Loucy (cell line): ENCODE data around the gene TRIM39.

Experiments used
- H2AFZ ChIP-seq: fragments of 200-600 bp; sonication (generic); 2 replicates; pipeline ENCODE4 v1.6.0; 2016; ENCODE audit warnings: antibody characterized with exemption, mild to moderate bottlenecking, low read length, moderate library complexity
- H3F3A ChIP-seq: fragments of 200-600 bp; 2 replicates; pipeline ENCODE4 v1.6.0; 2016; ENCODE audit warnings: antibody characterized with exemption, low read depth, mild to moderate bottlenecking
- H3K27me3 ChIP-seq: fragments of 200-600 bp; sonication (generic); 2 replicates; pipeline ENCODE4 v1.6.1; 2014; ENCODE audit warnings: low read length, mild to moderate bottlenecking; ENCODE audit not compliant: insufficient read depth, poor library complexity, severe bottlenecking
- H3K36me3 ChIP-seq: fragments of 200-600 bp; sonication (generic); 2 replicates; pipeline ENCODE4 v1.6.1; 2016; ENCODE audit warnings: low read length; ENCODE audit not compliant: insufficient read depth
- H3K4me1 ChIP-seq: fragments of 200-600 bp; sonication (generic); 2 replicates; pipeline ENCODE4 v1.5.1; 2014; ENCODE audit warnings: low read length, mild to moderate bottlenecking; ENCODE audit not compliant: insufficient read depth, poor library complexity, severe bottlenecking
- H3K4me2 ChIP-seq: fragments of 200-600 bp; sonication (generic); 2 replicates; pipeline ENCODE4 v1.6.0; 2014; ENCODE audit warnings: antibody characterized with exemption, low read length, low read depth, mild to moderate bottlenecking; ENCODE audit not compliant: poor library complexity, severe bottlenecking
- H3K4me3 ChIP-seq: fragments of 200-600 bp; sonication (generic); 2 replicates; pipeline ENCODE4 v1.5.1; 2014; ENCODE audit warnings: low read length, mild to moderate bottlenecking, mixed read lengths; ENCODE audit not compliant: poor library complexity, severe bottlenecking
- H3K79me2 ChIP-seq: fragments of 200-600 bp; sonication (generic); 2 replicates; pipeline ENCODE4 v1.6.1; 2014; ENCODE audit warnings: low read length; ENCODE audit not compliant: insufficient read depth
- H3K9ac ChIP-seq: fragments of 200-600 bp; sonication (generic); 2 replicates; pipeline ENCODE4 v1.6.0; 2014; ENCODE audit warnings: mild to moderate bottlenecking, low read depth, low read length, moderate library complexity; ENCODE audit not compliant: poor library complexity, severe bottlenecking
- H3K9me2 ChIP-seq: fragments of 200-600 bp; sonication (generic); replicated peaks from 2 replicates; pipeline ENCODE4 v1.6.1; 2016; ENCODE audit warnings: low read depth, low read length, mixed read lengths
- H3K9me3 ChIP-seq: fragments of 200-600 bp; sonication (generic); 2 replicates; pipeline ENCODE4 v1.6.1; 2014; ENCODE audit warnings: mild to moderate bottlenecking, antibody characterized with exemption, low read length, low read depth; ENCODE audit not compliant: insufficient read depth
- H4K20me1 ChIP-seq: fragments of 200-600 bp; sonication (generic); 2 replicates; pipeline ENCODE4 v1.6.0; 2014; ENCODE audit warnings: antibody characterized with exemption, low read length, mild to moderate bottlenecking; ENCODE audit not compliant: insufficient read depth, poor library complexity, severe bottlenecking
- EZH2phosphoT487 ChIP-seq: fragments of 200-600 bp; IDR thresholded peaks from 2 replicates; pipeline ENCODE4 v1.6.1; 2018; ENCODE audit warnings: antibody characterized with exemption, mild to moderate bottlenecking, moderate library complexity, borderline replicate concordance
- TF ChIP-seq, protein P1 (sequence below): fragments of 200-600 bp; sonication (generic); conservative IDR thresholded peaks from 2 replicates; pipeline ENCODE4 v1.5.1; 2014; ENCODE audit warnings: mild to moderate bottlenecking, antibody characterized with exemption, low read length

TRIM39 gene

DNA sequence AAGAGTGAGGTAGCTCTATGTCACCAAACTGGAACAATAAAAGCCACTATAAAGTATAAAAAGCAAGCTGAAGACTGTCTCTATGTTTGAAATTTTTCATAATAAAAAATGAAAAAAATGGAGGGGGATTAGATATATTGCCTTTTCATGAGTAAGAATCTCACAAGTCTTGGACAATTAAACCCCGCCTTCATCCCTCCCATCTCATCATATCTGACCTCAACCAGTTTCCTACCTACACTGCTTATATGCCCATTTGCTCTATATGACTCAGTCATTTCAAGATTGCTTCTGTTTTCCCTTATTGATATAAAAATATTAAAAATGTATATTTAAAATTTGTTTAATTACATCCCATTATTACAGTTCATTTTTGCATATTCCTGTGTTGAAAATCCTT is 2.9 kb upstream of the TRIM39 start:
- Histone ChIP-seq H3K36me3 (no peaks in the 10 kb centered on the region), H3K79me2 (peaks cover 73% of the 10 kb centered on the region), H3K9me2 (no peaks in the 10 kb centered on the region), H3K4me1 (peaks cover 58% of the 10 kb centered on the region), H3F3A (0 out of 2 replicates have a peak, but pooled peaks cover 2% of the 10 kb centered on the region), H3K4me3 (peak overlapping the region; percentile 87), H2AFZ (no peak overlapping the region), H4K20me1 (peaks cover 68% of the 10 kb centered on the region), H3K9ac (no peak overlapping the region), H3K27me3 (no peaks in the 10 kb centered on the region), H3K9me3 (no peaks in the 10 kb centered on the region), H3K4me2 (peak overlapping the region; percentile 91)
- no peak for TF ChIP-seq EZH2phosphoT487
- TF ChIP-seq, protein P1, sequence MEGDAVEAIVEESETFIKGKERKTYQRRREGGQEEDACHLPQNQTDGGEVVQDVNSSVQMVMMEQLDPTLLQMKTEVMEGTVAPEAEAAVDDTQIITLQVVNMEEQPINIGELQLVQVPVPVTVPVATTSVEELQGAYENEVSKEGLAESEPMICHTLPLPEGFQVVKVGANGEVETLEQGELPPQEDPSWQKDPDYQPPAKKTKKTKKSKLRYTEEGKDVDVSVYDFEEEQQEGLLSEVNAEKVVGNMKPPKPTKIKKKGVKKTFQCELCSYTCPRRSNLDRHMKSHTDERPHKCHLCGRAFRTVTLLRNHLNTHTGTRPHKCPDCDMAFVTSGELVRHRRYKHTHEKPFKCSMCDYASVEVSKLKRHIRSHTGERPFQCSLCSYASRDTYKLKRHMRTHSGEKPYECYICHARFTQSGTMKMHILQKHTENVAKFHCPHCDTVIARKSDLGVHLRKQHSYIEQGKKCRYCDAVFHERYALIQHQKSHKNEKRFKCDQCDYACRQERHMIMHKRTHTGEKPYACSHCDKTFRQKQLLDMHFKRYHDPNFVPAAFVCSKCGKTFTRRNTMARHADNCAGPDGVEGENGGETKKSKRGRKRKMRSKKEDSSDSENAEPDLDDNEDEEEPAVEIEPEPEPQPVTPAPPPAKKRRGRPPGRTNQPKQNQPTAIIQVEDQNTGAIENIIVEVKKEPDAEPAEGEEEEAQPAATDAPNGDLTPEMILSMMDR = no peak

DNA sequence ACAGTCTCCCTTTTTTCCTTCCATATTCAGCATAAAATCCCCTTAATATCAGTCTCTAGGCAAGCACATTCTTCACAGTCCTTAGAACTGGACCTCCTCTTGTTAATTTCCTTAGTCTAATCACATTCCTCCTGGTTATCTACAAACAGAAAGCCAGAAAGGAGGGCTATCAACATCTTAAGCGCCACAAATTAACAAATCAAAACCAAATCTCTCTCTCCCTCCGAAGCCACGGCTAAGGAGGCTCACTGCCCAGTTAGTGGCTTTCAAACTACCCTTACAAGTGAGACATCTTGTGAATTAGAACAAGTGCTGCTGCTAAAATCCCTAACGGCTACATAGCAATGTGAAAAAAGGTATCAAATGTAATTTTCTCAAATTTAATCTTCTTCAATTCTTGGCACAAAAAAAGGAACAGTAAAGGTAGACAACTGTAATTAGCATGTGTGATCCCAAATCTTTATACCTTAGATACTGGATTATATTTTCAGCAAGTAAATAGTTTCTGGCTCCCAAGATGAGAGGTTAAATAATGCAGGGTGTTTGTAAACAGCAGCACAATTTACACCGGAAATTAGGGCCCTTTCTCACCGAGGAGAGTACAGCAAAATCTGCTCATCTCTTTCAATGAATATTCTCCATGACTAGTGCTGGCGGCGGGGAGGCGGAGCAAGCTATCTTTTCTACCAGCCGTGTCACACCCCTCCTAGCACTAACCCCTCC is 1.4 kb upstream of the TRIM39 start:
- Histone ChIP-seq H3K36me3 (no peaks in the 10 kb centered on the region; the same call in 1 of the 2 replicates), H4K20me1 (peaks cover 58% of the 10 kb centered on the region), H3K9ac (peak overlapping the region; percentile 76), H3F3A (0 out of 2 replicates have a peak, but pooled peaks cover 2% of the 10 kb centered on the region), H3K9me2 (no peaks in the 10 kb centered on the region), H2AFZ (peak overlapping the region; percentile 92; the same call in 1 of the 2 replicates), H3K27me3 (no peaks in the 10 kb centered on the region), H3K4me3 (peak overlapping the region; percentile 87), H3K9me3 (no peaks in the 10 kb centered on the region), H3K4me2 (peak overlapping the region; percentile 91), H3K4me1 (peaks cover 46% of the 10 kb centered on the region), H3K79me2 (peaks cover 64% of the 10 kb centered on the region)
- TF ChIP-seq EZH2phosphoT487 = no peak
- TF ChIP-seq, protein P1 = no peak

DNA sequence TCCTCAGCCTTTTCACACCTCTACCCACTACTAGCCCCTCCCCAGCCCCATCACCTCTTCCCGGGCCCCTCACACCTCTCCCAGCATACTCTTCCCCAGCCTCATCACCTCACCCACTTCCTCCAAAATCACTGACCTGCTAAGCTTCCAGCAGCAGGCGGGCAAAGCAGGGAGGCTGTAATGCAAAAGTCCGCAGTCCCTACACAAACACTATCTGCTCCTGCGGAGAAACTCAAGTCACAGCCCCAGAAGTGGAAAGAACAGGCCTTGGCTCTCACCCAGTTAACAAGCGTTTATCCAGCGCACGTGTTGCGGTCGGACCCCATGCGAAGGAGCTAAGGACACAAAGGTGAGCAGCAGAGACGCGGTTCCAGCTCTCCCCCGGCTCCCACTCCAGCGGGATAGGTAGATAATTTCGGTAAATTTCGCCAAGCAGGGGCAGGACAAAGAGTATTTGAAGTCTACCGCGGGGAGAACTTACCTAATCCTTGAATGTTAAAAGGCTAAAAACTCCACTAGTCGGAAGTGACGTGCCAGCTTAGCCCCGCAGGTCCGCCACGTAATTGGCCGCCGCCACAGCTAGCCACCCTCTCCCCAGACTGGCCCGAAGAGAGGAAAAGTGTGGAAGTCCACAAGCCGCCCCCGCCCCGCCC is 728 bp upstream of the TRIM39 start:
- Histone ChIP-seq H2AFZ (peak overlapping the region; percentile 92), H3F3A (0 out of 2 replicates have a peak, but pooled peaks cover 2% of the 10 kb centered on the region), H3K9ac (peak overlapping the region; percentile 76), H3K36me3 (no peaks in the 10 kb centered on the region; the same call in 1 of the 2 replicates), H3K79me2 (peaks cover 58% of the 10 kb centered on the region), H3K4me3 (peak overlapping the region; percentile 87), H3K9me2 (no peaks in the 10 kb centered on the region), H3K27me3 (no peaks in the 10 kb centered on the region), H3K9me3 (no peaks in the 10 kb centered on the region), H3K4me1 (peaks cover 42% of the 10 kb centered on the region), H4K20me1 (peaks cover 51% of the 10 kb centered on the region), H3K4me2 (peak overlapping the region; percentile 91)
- no peak for TF ChIP-seq EZH2phosphoT487
- TF ChIP-seq, protein P1 = no peak
